GM23338 (cell line): ENCODE data around the gene ATXN1L. TPM values are rescaled to one million over a fixed set of nuclear protein-coding genes. Genes with fewer than 3 reads are reported as not detected.

Source experiments
- ATAC-seq: fragments of 200-7000 bp; cut with Tn5 transposase; 3 replicates; pipeline ENCODE4 v1.9.1; 2020
- DNase-seq: peaks from one replicate; pipeline ENCODE4 v3.0.0-alpha.2; 2015; ENCODE audit warnings: low spot score
- H2AFZ ChIP-seq: fragments of 200-600 bp; sonication (generic); 2 replicates; pipeline ENCODE4 v1.8.0; 2016; ENCODE audit warnings: antibody characterized with exemption, mild to moderate bottlenecking, moderate library complexity
- H3F3A ChIP-seq: fragments of 200-600 bp; sonication (generic); replicated peaks from 2 replicates; pipeline ENCODE4 v1.8.0; 2017; ENCODE audit warnings: antibody characterized with exemption, mixed run types, low read depth
- H3K27ac ChIP-seq: fragments of 200-600 bp; sonication (generic); 2 replicates; pipeline ENCODE4 v1.6.1; 2016; ENCODE audit warnings: low read depth
- H3K27me3 ChIP-seq: fragments of 200-600 bp; sonication (generic); 2 replicates; pipeline ENCODE4 v1.8.0; 2016; ENCODE audit warnings: mild to moderate bottlenecking, mixed run types, moderate library complexity; ENCODE audit not compliant: insufficient read depth
- H3K36me3 ChIP-seq: fragments of 200-600 bp; sonication (generic); 2 replicates; pipeline ENCODE4 v1.8.0; 2016; ENCODE audit warnings: mild to moderate bottlenecking; ENCODE audit not compliant: insufficient read depth
- H3K4me1 ChIP-seq: fragments of 200-600 bp; sonication (generic); 2 replicates; pipeline ENCODE4 v1.8.0; 2016; ENCODE audit warnings: mild to moderate bottlenecking, moderate library complexity; ENCODE audit not compliant: insufficient read depth
- H3K4me2 ChIP-seq: fragments of 200-600 bp; sonication (generic); 2 replicates; pipeline ENCODE4 v1.7.1; 2017; ENCODE audit warnings: mixed run types
- H3K4me3 ChIP-seq: fragments of 200-600 bp; sonication (generic); 2 replicates; pipeline ENCODE4 v1.6.1; 2016; ENCODE audit warnings: mixed run types
- H3K79me2 ChIP-seq: fragments of 200-600 bp; sonication (generic); replicated peaks from 2 replicates; pipeline ENCODE4 v1.8.0; 2017; ENCODE audit warnings: mild to moderate bottlenecking; ENCODE audit not compliant: insufficient read depth
- H3K9me2 ChIP-seq: fragments of 200-600 bp; sonication (generic); 2 replicates; pipeline ENCODE4 v1.8.0; 2017; ENCODE audit not compliant: insufficient read depth
- H4K20me1 ChIP-seq: fragments of 200-600 bp; sonication (generic); replicated peaks from 2 replicates; pipeline ENCODE4 v1.8.0; 2017; ENCODE audit warnings: mild to moderate bottlenecking; ENCODE audit not compliant: insufficient read depth
- H3K27ac Mint-ChIP-seq: 2 replicates; pipeline ENCODE4 v1.8.0; 2020; ENCODE audit warnings: inconsistent platforms, mild to moderate bottlenecking, moderate library complexity, mixed read lengths
- H3K27me3 Mint-ChIP-seq: 3 replicates; pipeline ENCODE4 v1.8.0; 2022; ENCODE audit warnings: low read depth, mild to moderate bottlenecking, moderate library complexity, mixed read lengths, inconsistent platforms; ENCODE audit not compliant: insufficient read depth, poor library complexity
- H3K36me3 Mint-ChIP-seq: 3 replicates; pipeline ENCODE4 v1.8.0; 2021; ENCODE audit warnings: low read depth, mild to moderate bottlenecking, inconsistent platforms, moderate library complexity, mixed read lengths
- H3K4me1 Mint-ChIP-seq: 3 replicates; pipeline ENCODE4 v1.8.0; 2020; ENCODE audit warnings: mild to moderate bottlenecking, inconsistent platforms, mixed read lengths
- H3K4me3 Mint-ChIP-seq: 3 replicates; pipeline ENCODE4 v1.8.0; 2021; ENCODE audit warnings: moderate library complexity, mild to moderate bottlenecking, inconsistent platforms, mixed read lengths
- H3K9me3 Mint-ChIP-seq: 3 replicates; pipeline ENCODE4 v1.8.0; 2020; ENCODE audit warnings: moderate library complexity, mild to moderate bottlenecking, inconsistent platforms, mixed read lengths
- CREB1 ChIP-seq: fragments of 250-450 bp; sonication (Bioruptor Pico); IDR thresholded peaks from 2 replicates; pipeline ENCODE4 v1.5.0; 2020; ENCODE audit warnings: low read depth, mild to moderate bottlenecking, moderate library complexity
- CTCF ChIP-seq, 2 experiments: fragments of 200-600 bp in 1 of 2; sonication (generic) in 1 of 2; conservative IDR thresholded peaks; 2 replicates each; pipeline versions ENCODE4 v1.5.1 to v1.6.1; 2016 to 2017; ENCODE audit warnings: antibody characterized with exemption in 2 of 2, low read depth in 2 of 2, mild to moderate bottlenecking in 2 of 2, moderate library complexity in 1 of 2
- ETS1 ChIP-seq: IDR thresholded peaks from 2 replicates; pipeline ENCODE4 v1.6.1; 2016; ENCODE audit warnings: antibody characterized with exemption
- EZH2 ChIP-seq: fragments of 200-600 bp; sonication (generic); IDR thresholded peaks from one replicate; pipeline ENCODE4 v1.8.0; 2017; ENCODE audit warnings: antibody characterized with exemption, mild to moderate bottlenecking, low read depth; ENCODE audit not compliant: unreplicated experiment
- JUNB ChIP-seq: IDR thresholded peaks from one replicate; pipeline ENCODE4 v1.6.1; 2016; ENCODE audit warnings: antibody characterized with exemption; ENCODE audit not compliant: unreplicated experiment
- NANOG ChIP-seq: IDR thresholded peaks from 2 replicates; pipeline ENCODE4 v1.6.1; 2016; ENCODE audit warnings: antibody characterized with exemption, borderline replicate concordance
- POLR2AphosphoS5 ChIP-seq: IDR thresholded peaks from 2 replicates; pipeline ENCODE4 v1.6.1; 2016; ENCODE audit warnings: antibody characterized with exemption, low read depth
- STAT1 ChIP-seq: IDR thresholded peaks from one replicate; pipeline ENCODE4 v1.6.1; 2016; ENCODE audit warnings: antibody characterized with exemption; ENCODE audit not compliant: unreplicated experiment
- ZNF331 ChIP-seq: fragments of 250-450 bp; sonication (Bioruptor Pico); IDR thresholded peaks from 2 replicates; pipeline ENCODE4 v1.5.0; 2020; ENCODE audit warnings: low read depth, mild to moderate bottlenecking, moderate library complexity
- ZNF462 ChIP-seq: fragments of 250-450 bp; sonication (Bioruptor Pico); IDR thresholded peaks from 2 replicates; pipeline ENCODE4 v1.5.0; 2020; ENCODE audit warnings: mild to moderate bottlenecking, moderate library complexity
- polyA plus RNA-seq: library from polyadenylated mRNA; unstranded; fragments of >200 nt; fragmentation: Nextera tagmentation; extraction: Ambion mirVana; gene quantifications from 2 replicates; pipeline ENCODE4 v1.2.1, GENCODE V29; 2016
- total RNA-seq: library from RNA; depleted of rRNA; stranded (reverse); fragments of >200 nt; shearing (Covaris generic); gene quantifications from 2 replicates; pipeline ENCODE4 v1.2.3, GENCODE V29; 2014
- TF ChIP-seq, protein P1 (sequence below): IDR thresholded peaks from one replicate; pipeline ENCODE4 v1.6.1; 2018; ENCODE audit warnings: antibody characterized with exemption; ENCODE audit not compliant: unreplicated experiment

Gene ATXN1L
- total and polyA plus RNA-seq, 2 experiments from 2014 or later: 8.5 to 22.1 TPM

DNA sequence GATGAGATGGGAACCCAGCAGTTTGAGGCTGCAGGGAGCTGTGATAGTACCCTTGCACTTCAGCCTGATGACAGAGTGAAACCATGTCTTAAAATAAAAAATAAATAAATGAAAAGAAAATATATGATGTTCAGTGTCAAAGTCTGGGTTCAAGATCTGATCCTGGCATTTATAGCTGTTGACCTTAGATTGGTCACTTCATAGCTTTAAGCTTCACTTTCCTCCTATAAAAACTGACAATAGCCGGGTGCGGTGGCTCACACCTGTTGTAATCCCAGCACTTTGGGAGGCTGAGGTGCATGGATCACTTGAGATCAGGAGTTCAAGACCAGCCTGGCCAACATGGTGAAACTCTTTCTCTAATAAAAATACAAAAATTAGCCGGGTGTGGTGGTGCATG lies 43.4 kb downstream of the ATXN1L start (continued):
- TF ChIP-seq, protein P1, sequence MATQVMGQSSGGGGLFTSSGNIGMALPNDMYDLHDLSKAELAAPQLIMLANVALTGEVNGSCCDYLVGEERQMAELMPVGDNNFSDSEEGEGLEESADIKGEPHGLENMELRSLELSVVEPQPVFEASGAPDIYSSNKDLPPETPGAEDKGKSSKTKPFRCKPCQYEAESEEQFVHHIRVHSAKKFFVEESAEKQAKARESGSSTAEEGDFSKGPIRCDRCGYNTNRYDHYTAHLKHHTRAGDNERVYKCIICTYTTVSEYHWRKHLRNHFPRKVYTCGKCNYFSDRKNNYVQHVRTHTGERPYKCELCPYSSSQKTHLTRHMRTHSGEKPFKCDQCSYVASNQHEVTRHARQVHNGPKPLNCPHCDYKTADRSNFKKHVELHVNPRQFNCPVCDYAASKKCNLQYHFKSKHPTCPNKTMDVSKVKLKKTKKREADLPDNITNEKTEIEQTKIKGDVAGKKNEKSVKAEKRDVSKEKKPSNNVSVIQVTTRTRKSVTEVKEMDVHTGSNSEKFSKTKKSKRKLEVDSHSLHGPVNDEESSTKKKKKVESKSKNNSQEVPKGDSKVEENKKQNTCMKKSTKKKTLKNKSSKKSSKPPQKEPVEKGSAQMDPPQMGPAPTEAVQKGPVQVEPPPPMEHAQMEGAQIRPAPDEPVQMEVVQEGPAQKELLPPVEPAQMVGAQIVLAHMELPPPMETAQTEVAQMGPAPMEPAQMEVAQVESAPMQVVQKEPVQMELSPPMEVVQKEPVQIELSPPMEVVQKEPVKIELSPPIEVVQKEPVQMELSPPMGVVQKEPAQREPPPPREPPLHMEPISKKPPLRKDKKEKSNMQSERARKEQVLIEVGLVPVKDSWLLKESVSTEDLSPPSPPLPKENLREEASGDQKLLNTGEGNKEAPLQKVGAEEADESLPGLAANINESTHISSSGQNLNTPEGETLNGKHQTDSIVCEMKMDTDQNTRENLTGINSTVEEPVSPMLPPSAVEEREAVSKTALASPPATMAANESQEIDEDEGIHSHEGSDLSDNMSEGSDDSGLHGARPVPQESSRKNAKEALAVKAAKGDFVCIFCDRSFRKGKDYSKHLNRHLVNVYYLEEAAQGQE: no peak
- no peak for TF ChIP-seq EZH2
- TF ChIP-seq ETS1: no peak
- TF ChIP-seq CREB1 (CRISPR knock-in tag): no peak
- TF ChIP-seq ZNF331 (CRISPR knock-in tag): no peak
- no peak for TF ChIP-seq POLR2AphosphoS5

- H2AFZ ChIP-seq: no peak overlapping the region
- ATAC-seq (no peak), DNase-seq (no peak)
- peaks cover 38% of the 10 kb centered on the region for H3K79me2 ChIP-seq
- Mint-ChIP-seq H3K9me3 (no peaks in the 10 kb centered on the region; the same call in 2 of the 3 replicates), H3K4me1 (peaks cover 9% of the 10 kb centered on the region), H3K27me3 (peaks cover 12% of the 10 kb centered on the region), H3K27ac (peak overlapping the region; percentile 97), H3K4me3 (peak overlapping the region; percentile 97), H3K36me3 (peaks cover 14% of the 10 kb centered on the region)
- peak overlapping the region; percentile 99 for H3K4me2 ChIP-seq
- H3K4me1 ChIP-seq: peaks cover 13% of the 10 kb centered on the region; the same call in 1 of the 2 replicates
- H3F3A ChIP-seq: peaks cover 6% of the 10 kb centered on the region; the same call in 1 of the 2 replicates
- H4K20me1 ChIP-seq: peaks cover 28% of the 10 kb centered on the region
- H3K4me3 ChIP-seq: peak overlapping the region; percentile 100
- no peaks in the 10 kb centered on the region for H3K9me2 ChIP-seq
- peak overlapping the region; percentile 99; the same call in 1 of the 2 replicates for H3K27ac ChIP-seq
- peaks cover 8% of the 10 kb centered on the region; the same call in 1 of the 2 replicates for H3K36me3 ChIP-seq
- H3K27me3 ChIP-seq: no peaks in the 10 kb centered on the region
- TF ChIP-seq CTCF (conservative IDR thresholded peaks at IDR 0.05; ENCODE audit: low read depth in 2 of 2) (no peak), ETS1 (no peak), POLR2AphosphoS5 (no peak), NANOG (no peak), STAT1 (no peak), ZNF462 (CRISPR knock-in tag) (no peak), JUNB (no peak)
Observed at GRCh38 chr16:71893888-71894228, 48.1 kb downstream of the ATXN1L start.
